GM19395 (cell line): ENCODE measurements around the gene F13B.
"Not testable (repeated sequence)": the region's sequence is repeated elsewhere in the genome, so short reads cannot be mapped to it uniquely, and the experiment has no call there.

Experiments
- ATAC-seq: cut with Tn5 transposase; IDR thresholded peaks from one replicate; pipeline ENCODE4 v1.9.1; 2021; ENCODE audit warnings: mild to moderate bottlenecking, moderate library complexity; ENCODE audit not compliant: unreplicated experiment

F13B gene

GRCh38 chr1:197066719-197067456, at the start of gene F13B:
TSS of gene F13B (minus strand) at chr1:197067260. CDS start at chr1:197067223, 37 bp downstream.
- no peak for ATAC-seq

- ATAC-seq = no peak
These were observed 49.1 kb upstream of the F13B start for GRCh38 chr1:197116156-197116555.

DNA sequence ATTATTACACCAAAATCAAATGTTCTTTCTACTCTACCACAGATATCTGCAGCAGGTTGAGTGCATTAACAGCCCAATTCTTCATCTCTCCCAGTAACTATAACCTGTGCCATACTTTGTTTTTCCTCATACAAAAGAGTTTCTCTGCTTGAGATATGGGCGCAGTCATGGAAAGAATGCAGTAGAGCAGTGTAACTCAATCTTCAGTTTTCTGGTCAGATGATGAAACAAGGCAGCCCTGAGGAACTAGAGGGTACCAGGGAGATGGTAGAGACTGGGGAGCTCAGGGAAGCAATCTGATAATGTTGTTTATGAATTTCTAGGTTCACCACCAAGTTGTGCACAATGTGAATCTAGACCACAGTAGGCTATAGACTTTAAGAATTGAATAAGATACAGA, 39.8 kb upstream of the F13B start:
- ATAC-seq = no peak

- no peak for ATAC-seq
These were observed 36.2 kb upstream of the F13B start for GRCh38 chr1:197103300-197103699.

DNA sequence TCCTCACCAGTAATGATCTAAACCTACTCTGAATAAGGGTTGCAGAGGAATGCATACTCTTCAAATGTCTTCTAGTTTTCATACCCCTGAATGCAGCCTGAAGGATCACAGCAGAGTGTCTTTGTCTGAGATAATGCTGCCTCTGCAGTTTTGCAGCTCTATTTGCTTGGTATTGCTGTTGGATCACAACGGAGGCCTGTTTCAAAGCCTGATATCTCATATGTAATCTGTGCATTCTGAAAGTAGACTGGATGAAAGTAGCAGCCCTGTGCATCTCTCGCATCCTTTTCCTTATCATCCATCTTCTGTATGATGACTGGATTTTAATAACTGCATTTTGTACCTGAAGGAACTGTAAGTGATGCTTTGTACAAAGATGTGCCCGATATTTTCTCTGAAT, 34.9 kb upstream of the F13B start:
- no peak for ATAC-seq

DNA sequence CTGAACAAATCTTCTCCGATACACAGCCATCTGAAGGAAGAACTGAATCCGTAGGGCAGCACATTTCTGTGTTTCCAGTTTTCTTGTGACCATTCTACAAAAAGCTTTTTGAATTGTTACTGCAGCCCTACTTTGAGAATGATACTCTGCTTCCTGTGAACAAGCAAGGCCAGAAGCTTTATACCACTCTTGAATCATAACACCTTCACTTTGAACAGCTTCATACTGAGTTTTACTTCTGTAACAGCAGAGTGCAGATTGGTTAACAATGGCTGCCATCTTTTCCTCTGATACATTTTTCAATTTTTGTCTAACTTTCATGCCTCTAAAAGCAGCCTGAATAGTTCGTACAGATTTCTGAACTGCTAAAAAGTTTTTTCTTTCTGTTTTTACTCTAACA, 33.6 kb upstream of the F13B start:
- ATAC-seq = no peak

- ATAC-seq = no peak
These were observed 32.4 kb upstream of the F13B start for GRCh38 chr1:197099444-197099843.

DNA sequence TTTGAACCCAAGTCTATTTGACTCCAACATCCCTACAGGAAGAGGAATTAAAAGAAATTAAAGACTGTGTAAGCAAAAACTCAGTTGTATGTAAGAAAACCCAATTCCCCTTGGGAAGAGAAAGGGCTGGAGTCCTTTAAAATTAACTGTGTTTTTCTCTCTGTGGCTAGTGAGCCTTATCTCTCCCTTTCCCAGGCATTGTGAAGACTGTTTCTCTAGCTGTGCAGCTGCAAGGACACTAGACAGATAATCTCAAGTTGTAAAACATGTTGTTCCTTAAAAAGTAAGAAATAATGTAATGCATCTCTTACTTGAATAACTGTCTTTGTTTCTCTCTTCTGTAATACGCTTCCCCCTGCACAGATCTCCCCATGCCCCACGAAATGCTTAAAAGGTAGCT, 29.9 kb upstream of the F13B start:
- not testable (repeated sequence) for ATAC-seq

GRCh38 chr1:197096137-197096536, 29.1 kb upstream of the F13B start:
- no peak for ATAC-seq

- no peak for ATAC-seq
These were observed 26.3 kb upstream of the F13B start for GRCh38 chr1:197093226-197093885.

DNA sequence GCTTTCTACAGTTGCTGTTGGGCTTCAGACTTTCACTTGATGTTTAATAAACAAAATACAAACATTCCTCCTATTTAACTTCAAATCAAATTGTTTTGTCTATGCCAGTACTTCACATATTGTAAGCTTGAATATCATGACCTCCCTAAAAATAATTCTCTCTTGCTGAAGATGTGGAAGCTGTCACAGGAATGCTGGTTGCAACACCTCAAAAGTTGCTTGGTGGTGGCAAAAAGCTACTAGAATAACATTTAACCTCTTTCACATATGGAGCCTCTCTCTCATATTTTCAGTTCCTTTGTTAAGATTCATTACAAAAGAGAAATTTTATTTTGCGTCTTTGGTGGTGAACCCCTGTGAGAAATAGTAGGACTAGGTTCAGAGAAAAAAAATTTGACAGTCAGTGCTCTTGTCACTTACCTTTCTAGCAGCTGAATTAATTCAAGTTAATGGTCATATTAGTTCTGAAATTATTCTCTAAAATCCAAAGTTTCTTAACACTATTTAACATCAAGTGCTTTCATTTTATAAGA, 25.5 kb upstream of the F13B start:
- no peak for ATAC-seq

GRCh38 chr1:197083474-197083873, 16.4 kb upstream of the F13B start:
- ATAC-seq = no peak

- ATAC-seq = no peak
These were observed 14.2 kb upstream of the F13B start for GRCh38 chr1:197081117-197081753.

GRCh38 chr1:197080323-197080722, 13.3 kb upstream of the F13B start:
- no peak for ATAC-seq

- ATAC-seq = peak; percentile 48
These were observed 9.5 kb upstream of the F13B start for GRCh38 chr1:197076585-197076984.

GRCh38 chr1:197073978-197074377, 6.9 kb upstream of the F13B start:
- no peak for ATAC-seq

DNA sequence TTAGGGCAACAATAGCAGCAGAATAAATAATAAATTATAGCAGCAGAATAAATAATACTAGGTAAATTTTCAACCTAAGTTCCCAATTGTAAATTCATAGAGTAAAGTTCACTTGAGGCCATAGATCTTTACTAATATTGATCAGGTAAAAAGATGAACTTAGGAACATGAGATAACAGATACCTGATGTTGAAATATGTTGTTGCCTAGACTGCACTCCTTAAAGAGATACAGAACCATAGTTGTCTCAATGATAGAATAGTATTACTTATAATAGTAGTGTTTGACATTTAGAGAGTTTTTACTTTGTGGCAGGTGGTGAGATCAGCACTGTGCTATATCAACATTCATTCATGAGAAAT, 378 bp upstream of the F13B start:
- no peak for ATAC-seq

- ATAC-seq = no peak
These were observed 783 bp downstream of the F13B start for GRCh38 chr1:197066277-197066676.

- ATAC-seq = no peak
These were observed 1.5 kb downstream of the F13B start for GRCh38 chr1:197065559-197065958.

DNA sequence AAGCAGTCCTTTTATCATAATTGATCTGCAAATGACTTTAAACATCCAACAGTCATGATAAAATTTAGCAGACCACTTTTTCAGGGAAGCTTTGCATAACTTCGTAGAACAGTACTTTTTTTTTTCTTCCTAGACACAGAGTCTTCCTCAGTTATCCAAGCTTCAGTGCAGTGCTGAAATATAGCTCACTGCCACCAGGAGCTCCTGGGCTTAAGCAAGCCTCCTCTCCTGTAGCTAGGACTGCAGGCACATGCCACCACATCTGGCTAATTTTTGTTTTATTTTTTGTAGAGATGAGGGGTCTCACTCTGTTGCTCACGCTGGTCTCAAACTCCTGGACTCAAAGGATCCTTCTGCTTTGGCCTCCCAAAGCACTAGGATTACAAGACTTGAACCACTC, 3.8 kb downstream of the F13B start:
- peak; percentile 34 for ATAC-seq

DNA sequence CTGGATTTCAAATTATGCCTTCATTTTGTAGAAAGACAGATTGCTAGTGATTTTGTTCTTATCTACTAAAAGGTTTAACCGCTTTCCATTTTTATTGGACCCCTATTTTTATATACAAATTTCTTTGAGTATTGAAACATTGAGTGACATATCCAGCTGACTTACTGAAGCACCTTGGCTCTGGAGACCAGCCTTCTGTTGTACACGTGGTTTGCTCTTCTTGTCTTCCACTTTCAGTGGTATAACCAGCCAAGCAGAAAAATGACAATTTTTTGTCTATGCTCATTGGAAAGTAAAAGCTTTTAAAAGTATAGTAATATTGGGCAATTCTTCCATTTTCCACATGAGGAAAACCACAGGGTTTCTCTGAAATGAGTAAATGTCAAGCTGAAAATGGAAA, 4.4 kb downstream of the F13B start:
- ATAC-seq = peak; percentile 97

DNA sequence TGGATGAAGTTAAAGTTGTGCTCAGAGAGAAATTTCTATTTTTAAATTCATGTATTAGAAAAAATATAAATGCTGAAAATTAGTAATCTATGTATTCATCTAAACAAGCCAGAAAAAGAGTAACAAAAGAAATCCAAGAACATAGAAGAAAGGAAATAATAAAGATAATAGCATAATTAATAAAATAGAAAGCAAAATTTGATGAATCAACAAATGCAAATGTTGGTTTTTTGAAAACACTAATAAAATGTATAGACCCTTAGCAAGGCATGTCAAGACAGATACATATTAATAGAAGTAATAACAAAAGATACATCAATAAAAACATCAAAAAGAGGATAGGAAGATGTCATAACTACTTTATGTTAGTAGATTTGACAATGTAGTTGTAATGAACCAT, 18.0 kb downstream of the F13B start:
- no peak for ATAC-seq
